DND-41 (cell line): Measurements from ENCODE around the gene KAZN.

Source experiments
- CTCF ChIP-seq: IDR thresholded peaks from 2 replicates; pipeline ENCODE4 v1.5.1; 2012; ENCODE audit warnings: borderline replicate concordance, low read length, moderate library complexity, mild to moderate bottlenecking; ENCODE audit not compliant: poor library complexity, severe bottlenecking; ENCODE audit errors: extremely low read depth
- EZH2 ChIP-seq: IDR thresholded peaks from 3 replicates; pipeline ENCODE4 v1.6.1; 2012; ENCODE audit warnings: borderline replicate concordance, low read depth, mild to moderate bottlenecking, moderate library complexity, low read length, inconsistent platforms; ENCODE audit not compliant: severe bottlenecking

- TF ChIP-seq CTCF: no peak
- TF ChIP-seq EZH2: no peak
These were observed 526.0 kb downstream of the KAZN start for GRCh38 chr1:15124362-15125100.
